ENCODE measurements around the gene MAML1.
"Not testable (repeated sequence)": the region's sequence is repeated elsewhere in the genome, so short reads cannot be mapped to it uniquely, and the experiment has no call there.

MAML1 gene, protein sequence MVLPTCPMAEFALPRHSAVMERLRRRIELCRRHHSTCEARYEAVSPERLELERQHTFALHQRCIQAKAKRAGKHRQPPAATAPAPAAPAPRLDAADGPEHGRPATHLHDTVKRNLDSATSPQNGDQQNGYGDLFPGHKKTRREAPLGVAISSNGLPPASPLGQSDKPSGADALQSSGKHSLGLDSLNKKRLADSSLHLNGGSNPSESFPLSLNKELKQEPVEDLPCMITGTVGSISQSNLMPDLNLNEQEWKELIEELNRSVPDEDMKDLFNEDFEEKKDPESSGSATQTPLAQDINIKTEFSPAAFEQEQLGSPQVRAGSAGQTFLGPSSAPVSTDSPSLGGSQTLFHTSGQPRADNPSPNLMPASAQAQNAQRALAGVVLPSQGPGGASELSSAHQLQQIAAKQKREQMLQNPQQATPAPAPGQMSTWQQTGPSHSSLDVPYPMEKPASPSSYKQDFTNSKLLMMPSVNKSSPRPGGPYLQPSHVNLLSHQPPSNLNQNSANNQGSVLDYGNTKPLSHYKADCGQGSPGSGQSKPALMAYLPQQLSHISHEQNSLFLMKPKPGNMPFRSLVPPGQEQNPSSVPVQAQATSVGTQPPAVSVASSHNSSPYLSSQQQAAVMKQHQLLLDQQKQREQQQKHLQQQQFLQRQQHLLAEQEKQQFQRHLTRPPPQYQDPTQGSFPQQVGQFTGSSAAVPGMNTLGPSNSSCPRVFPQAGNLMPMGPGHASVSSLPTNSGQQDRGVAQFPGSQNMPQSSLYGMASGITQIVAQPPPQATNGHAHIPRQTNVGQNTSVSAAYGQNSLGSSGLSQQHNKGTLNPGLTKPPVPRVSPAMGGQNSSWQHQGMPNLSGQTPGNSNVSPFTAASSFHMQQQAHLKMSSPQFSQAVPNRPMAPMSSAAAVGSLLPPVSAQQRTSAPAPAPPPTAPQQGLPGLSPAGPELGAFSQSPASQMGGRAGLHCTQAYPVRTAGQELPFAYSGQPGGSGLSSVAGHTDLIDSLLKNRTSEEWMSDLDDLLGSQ

DNA sequence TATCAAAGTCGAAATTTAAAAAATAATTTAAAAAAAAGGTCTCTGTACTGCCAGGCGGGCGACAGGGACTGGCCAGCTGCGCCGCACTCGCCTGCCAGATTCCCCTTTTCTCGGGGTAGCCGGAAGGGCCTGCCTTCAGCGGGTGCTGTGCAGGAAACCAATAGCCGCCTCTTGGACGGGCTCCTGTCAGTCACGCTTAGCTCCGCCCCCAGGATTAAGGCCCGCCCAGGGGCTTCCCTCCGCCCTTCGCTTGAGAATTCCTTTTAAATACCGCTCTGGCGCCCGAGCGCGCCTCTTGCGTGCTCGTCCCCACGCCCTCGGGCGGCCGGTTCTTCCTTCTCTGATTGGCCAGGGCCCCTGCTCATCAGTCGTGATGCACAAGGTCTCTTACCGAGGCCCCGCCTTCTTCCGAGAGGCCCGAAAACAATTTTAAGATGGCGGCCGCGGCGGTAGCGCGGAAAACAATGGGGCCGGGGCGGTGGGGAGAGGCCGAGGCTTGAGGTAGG lies at the start of gene MAML1:
Gene MAML1 (plus strand): TSS at position 411 of the 506 bp plus-strand sequence. CDS start 291 bp downstream, outside the sequence.
- ATAC-seq (peak; percentile 97), DNase-seq (peak; percentile 99)
- Mint-ChIP-seq H3K27ac (peak within 1 kb of the TSS; percentile 93), H3K9me3 (no peaks in the 10 kb centered on the region), H3K4me3 (peak within 1 kb of the TSS; percentile 95), H3K27me3 (no peaks in the 10 kb centered on the region), H3K4me1 (peaks cover 48% of the 10 kb centered on the region), H3K36me3 (ENCODE audit: low read depth) (peaks cover 55% of the 10 kb centered on the region)

DNA sequence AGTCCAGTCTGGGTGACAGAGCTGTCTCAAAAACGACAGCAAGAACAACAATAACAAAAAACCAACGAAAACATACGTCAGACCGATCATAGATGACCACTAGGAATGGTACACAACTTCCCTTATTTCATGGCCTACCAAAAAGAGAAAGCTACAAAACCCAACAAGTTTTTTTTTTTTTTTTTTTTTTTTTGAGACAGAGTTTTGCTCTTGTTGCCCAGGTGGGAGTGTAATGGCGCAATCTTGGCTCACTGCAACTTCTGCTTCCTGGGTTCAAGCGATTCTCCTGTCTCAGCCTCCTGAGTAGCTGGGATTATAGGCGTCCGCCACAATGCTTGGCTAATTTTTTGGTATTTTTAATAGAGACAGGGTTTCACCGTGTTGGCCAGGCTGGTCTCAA lies 43.4 kb upstream of the MAML1 start:
- not testable (repeated sequence) for H3K27me3 Mint-ChIP-seq; H3K4me3 Mint-ChIP-seq; DNase-seq; ATAC-seq; H3K9me3 Mint-ChIP-seq; H3K36me3 Mint-ChIP-seq (ENCODE audit: low read depth); H3K27ac Mint-ChIP-seq; H3K4me1 Mint-ChIP-seq

DNA sequence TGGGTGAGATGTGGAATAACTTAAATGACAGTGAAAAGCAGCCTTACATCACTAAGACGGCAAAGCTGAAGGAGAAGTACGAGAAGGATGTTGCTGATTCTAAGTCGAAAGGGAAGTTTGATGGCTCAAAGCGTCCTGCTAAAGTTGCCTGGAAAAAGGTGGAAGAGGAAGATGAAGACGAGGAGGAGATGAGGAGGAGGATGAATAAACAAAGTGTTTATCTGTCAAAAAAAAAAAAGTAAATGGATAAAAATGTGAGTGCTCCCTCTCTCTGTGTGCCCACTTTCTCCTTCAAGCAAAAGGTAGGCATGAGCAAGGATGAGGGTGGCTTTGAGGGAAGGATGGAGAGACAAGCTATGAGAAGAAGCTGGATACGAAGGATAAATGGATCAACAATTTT lies 38.1 kb upstream of the MAML1 start:
- ATAC-seq (no peak), DNase-seq (no peak)
- H3K36me3 Mint-ChIP-seq (ENCODE audit: low read depth) = peaks cover 4% of the 10 kb centered on the region
- no peak overlapping the region for H3K27ac Mint-ChIP-seq
- H3K4me1 Mint-ChIP-seq = peaks cover 11% of the 10 kb centered on the region
- H3K9me3 Mint-ChIP-seq = no peaks in the 10 kb centered on the region
- no peaks in the 10 kb centered on the region for H3K27me3 Mint-ChIP-seq
- H3K4me3 Mint-ChIP-seq = no peak overlapping the region

DNA sequence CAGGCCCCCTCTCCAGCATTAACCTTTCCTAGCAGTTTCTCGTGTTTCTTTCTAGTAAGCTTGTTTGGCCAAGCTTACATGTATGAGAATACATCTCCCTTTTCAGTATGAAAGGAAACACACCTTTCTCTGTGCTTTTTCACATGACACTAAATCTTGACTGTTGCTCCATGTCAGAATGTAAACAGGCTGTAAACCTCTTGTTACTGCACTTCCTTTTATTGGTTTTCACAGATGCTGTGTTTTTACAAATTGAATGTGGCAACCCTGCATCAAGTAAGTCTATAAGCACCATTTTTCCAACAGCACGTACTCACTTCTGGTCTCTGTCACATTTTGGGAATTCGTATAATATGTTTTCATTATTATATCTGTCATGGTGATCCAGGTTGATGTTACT lies 36.0 kb upstream of the MAML1 start:
- Mint-ChIP-seq H3K9me3 (no peaks in the 10 kb centered on the region), H3K4me3 (peak overlapping the region; percentile 94), H3K27me3 (no peaks in the 10 kb centered on the region), H3K4me1 (peaks cover 27% of the 10 kb centered on the region), H3K36me3 (ENCODE audit: low read depth) (peaks cover 23% of the 10 kb centered on the region), H3K27ac (no peak overlapping the region)
- ATAC-seq (no peak), DNase-seq (no peak)

DNA sequence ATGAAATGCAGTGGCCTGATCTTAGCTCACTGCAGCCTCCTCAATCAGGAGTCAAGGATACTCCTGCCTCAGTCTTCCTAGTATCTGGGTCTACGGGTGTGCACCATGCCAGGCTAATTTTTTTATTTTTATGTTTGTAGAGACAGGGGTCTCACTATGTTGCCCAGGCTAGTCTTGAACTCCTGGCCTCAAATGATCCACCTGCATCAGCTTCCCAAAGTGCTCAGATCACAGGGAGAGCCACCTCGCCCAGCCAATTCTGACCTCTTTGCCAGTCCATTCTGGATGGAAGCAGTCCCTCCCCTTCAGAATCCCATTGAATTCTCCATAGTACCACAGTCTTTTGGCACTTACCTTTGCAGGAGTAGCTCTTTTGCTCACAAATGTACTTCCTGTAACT lies 35.5 kb upstream of the MAML1 start:
- no peak for ATAC-seq
- peaks cover 26% of the 10 kb centered on the region for H3K36me3 Mint-ChIP-seq (ENCODE audit: low read depth)
- no peaks in the 10 kb centered on the region for H3K27me3 Mint-ChIP-seq
- no peaks in the 10 kb centered on the region for H3K9me3 Mint-ChIP-seq
- peaks cover 29% of the 10 kb centered on the region for H3K4me1 Mint-ChIP-seq
- H3K4me3 Mint-ChIP-seq = peak overlapping the region; percentile 94
- no peak for DNase-seq
- H3K27ac Mint-ChIP-seq = peak overlapping the region; percentile 99

DNA sequence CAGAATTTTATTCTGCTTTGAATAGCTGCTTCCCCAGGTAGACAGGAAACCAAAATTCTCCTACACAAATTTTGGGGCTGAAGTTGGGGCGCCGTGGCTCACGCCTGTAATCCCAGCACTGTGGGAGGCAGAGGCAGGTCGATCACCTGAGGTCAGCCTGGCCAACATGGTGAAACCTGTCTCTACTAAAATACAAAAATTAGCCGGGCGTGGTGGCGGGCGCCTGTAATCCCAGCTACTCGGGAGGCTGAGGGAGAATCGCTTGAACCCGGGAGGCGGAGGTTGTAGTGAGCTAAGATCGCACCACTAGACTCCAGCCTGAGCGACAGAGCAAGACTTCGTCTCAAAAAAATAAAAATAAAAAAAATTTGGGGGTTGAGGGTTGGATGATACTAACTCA lies 35.1 kb upstream of the MAML1 start:
- not testable (repeated sequence) for H3K9me3 Mint-ChIP-seq, ATAC-seq

DNA sequence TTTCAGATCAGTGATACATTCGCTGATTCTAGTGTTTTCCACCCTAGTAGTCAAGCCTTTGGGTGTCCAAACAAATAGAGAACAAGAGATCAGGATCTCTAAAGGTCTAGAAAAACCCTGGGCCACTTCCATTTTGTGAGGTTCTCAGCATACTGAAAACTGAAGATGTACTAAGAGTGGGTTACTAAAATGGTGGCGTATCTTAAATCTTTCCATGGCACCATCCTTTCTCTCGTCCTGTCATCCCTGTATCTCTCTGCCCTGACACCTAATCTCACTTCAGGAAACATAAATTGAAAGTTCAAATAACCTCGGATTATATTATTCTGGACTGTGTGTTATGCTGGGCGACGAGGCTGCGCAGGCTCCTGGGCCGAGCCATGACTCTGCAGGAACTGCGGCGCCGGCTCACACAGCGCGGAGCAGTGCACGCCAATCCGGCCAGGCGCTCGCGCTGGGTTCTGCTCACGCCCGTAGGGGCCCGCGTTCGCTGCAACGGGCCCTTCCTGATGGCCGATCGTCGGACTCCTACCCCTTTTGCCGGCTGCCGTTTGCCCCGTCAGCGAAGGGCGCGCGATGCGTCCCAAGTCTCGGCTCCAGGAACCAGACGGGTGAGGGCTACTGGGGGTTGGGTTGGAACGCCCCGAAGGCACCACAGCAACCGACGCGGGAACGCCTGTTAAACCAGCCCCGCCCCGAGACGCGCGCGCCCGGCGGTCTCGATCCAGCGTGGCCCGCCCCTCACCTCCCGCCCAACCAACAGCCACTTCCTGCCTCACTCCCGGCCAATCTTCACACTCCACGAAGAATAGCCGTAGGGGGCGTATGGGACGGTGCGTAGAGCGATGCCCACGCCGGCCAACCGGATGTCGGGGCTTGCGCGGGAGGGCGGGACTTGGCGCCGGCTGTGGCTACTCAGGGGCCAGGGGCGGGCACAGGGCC lies 34.4 kb upstream of the MAML1 start:
- H3K27me3 Mint-ChIP-seq = no peaks in the 10 kb centered on the region
- peaks cover 38% of the 10 kb centered on the region for H3K36me3 Mint-ChIP-seq (ENCODE audit: low read depth)
- peaks cover 41% of the 10 kb centered on the region for H3K4me1 Mint-ChIP-seq

More for the DNA sequence above, 35.1 kb upstream of the MAML1 start:
- Mint-ChIP-seq H3K4me3 (peak overlapping the region; percentile 94), H3K27ac (peak overlapping the region; percentile 99), H3K4me1 (peaks cover 34% of the 10 kb centered on the region), H3K36me3 (ENCODE audit: low read depth) (peaks cover 30% of the 10 kb centered on the region)
- H3K27me3 Mint-ChIP-seq, DNase-seq: not testable (repeated sequence)

DNA sequence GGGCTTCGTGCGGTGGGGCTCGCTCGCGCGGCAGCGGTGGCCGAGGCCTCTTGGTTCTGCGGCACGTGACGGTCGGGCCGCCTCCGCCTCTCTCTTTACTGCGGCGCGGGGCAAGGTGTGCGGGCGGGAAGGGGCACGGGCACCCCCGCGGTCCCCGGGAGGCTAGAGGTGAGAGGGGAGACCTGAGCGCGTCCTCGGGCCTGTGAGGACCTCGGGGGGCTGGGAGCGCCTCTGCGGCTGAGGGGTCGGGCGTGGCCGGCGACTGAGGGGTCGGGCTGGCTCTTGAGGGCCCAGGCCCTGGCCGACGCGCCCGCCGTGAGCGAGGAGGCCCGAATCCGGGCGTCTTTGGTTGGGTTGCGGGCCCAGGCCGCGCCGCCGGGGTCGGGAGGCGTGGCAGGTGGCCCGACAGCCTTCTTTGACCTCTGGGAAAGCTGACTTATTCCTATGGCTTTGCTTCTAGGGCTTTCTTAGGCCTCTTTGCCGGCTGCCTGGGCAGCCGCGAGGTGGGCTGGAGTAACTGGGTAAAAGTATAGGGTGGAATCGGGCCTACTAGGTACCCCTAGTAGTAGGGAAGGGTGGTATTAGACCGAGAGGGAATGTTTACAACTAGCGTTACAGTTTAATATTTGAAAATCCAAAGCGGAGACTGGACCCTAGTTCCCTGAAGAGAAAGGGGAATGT lies 33.5 kb upstream of the MAML1 start, which contains the start of gene CANX:
Gene CANX (plus strand): TSS at position 33 of the 681 bp plus-strand sequence. CDS start 6,715 bp downstream, outside the sequence.
- DNase-seq (no peak), ATAC-seq (no peak)
- no peaks in the 10 kb centered on the region for H3K27me3 Mint-ChIP-seq
- no peaks in the 10 kb centered on the region for H3K9me3 Mint-ChIP-seq
- peak within 1 kb of the TSS; percentile 99 for H3K27ac Mint-ChIP-seq
- H3K4me1 Mint-ChIP-seq = peaks cover 49% of the 10 kb centered on the region
- peaks cover 46% of the 10 kb centered on the region for H3K36me3 Mint-ChIP-seq (ENCODE audit: low read depth)
- H3K4me3 Mint-ChIP-seq = peak within 1 kb of the TSS; percentile 94

More for the DNA sequence above, 34.4 kb upstream of the MAML1 start:
- Mint-ChIP-seq H3K27ac (peak overlapping the region; percentile 99), H3K4me3 (peak overlapping the region; percentile 94), H3K9me3 (no peaks in the 10 kb centered on the region)
- DNase-seq (peak; percentile 99), ATAC-seq (peak; percentile 94)

DNA sequence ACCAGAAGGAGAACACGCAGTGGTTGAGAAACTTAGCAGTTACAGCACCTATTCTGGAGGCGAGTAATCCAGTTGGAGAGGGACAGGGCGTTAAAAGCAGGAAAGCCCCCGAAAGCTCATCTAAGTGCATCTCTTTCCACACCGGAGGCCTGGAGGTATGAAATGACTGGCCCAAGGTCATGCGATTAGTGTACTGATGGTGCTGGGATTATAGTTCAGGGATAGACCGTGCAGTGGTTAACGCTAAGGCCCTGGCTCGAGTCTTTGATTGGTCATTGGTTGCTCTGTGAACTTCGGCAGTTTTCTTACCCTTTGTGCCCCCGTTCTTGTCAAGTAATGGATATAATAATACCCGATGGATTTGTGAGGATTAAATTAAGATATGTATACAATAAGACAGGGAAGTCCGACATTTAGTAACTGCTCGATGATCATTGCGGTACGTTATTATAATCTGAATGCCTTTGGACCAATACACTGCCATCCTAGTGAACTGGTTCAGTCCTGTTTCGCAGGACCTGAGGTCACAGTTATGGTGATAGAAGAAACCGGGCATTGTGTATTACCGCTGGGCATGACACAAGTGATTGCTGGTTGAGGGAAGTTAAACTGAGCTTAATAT lies 32.9 kb upstream of the MAML1 start:
- peak overlapping the region; percentile 94 for H3K4me3 Mint-ChIP-seq
- no peaks in the 10 kb centered on the region for H3K9me3 Mint-ChIP-seq
- DNase-seq (peak; percentile 53), ATAC-seq (peak; percentile 25)
- no peaks in the 10 kb centered on the region for H3K27me3 Mint-ChIP-seq
- H3K36me3 Mint-ChIP-seq (ENCODE audit: low read depth) = peaks cover 48% of the 10 kb centered on the region
- H3K4me1 Mint-ChIP-seq = peaks cover 49% of the 10 kb centered on the region
- peak overlapping the region; percentile 99 for H3K27ac Mint-ChIP-seq

DNA sequence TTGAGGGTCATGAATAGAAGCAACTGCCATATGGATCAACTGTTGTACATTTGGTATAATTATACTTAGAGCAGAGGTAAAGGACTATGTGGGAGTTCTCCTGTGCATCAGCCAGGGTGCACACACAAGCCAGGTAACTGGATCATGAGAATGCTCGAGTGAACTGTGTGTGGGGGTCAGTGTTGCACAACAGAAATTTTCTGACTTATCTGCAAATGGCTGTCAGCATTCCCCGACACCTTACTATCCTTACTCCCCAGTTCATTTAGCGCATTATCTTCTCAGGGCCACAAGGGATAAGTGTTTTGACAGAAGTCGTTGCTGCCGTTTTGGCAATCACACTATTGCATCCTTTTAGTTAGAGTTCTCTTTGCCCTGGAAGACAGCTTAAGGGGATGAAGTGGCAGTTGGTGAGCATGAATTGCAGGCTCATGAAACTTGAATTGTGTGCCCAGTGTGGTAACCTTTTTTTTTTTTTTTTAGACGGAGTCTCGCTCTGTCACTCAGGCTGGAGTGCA lies 32.2 kb upstream of the MAML1 start:
- peak overlapping the region; percentile 94 for H3K4me3 Mint-ChIP-seq
- peaks cover 52% of the 10 kb centered on the region for H3K36me3 Mint-ChIP-seq (ENCODE audit: low read depth)
- H3K9me3 Mint-ChIP-seq = no peaks in the 10 kb centered on the region
- peaks cover 52% of the 10 kb centered on the region for H3K4me1 Mint-ChIP-seq
- ATAC-seq (no peak), DNase-seq (no peak)
- no peaks in the 10 kb centered on the region for H3K27me3 Mint-ChIP-seq
- H3K27ac Mint-ChIP-seq = peak overlapping the region; percentile 99

DNA sequence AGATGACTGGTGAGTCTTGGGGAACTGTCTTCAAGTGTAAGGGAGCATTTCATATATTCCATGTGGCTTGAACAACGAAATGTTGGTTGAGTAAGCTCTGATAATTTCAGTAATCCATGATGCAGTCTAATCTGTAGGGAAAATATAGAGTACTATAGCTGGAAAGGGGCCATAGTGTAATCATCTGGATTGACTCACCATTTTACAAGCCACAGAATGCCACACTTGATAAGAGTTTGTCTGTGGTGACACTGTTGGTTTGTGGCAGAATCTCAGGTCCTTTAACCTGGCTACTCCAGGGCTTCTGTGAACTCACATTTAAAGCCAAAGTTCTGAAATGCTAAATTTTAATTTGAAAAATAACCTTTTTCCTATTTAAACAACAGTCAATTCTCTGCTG lies 16.3 kb upstream of the MAML1 start:
- Mint-ChIP-seq H3K4me3 (no peak overlapping the region), H3K9me3 (no peaks in the 10 kb centered on the region), H3K4me1 (peaks cover 16% of the 10 kb centered on the region), H3K36me3 (ENCODE audit: low read depth) (peaks cover 57% of the 10 kb centered on the region), H3K27ac (peak overlapping the region; percentile 70), H3K27me3 (no peaks in the 10 kb centered on the region)
- ATAC-seq (peak; percentile 54), DNase-seq (no peak)

DNA sequence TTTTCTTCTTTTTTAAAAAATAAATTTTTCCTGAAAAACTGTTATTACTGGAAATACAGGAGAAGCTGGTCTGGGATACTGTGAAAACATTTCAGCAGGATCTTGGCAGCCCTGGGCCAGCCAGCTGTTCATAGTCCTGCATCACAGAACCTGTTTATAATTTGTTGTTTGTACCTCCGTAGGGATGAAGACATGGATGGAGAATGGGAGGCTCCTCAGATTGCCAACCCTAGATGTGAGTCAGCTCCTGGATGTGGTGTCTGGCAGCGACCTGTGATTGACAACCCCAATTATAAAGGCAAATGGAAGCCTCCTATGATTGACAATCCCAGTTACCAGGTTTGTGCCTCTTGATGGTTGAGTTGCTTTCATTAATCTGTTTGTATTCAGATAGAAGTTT lies 12.4 kb upstream of the MAML1 start:
- no peak overlapping the region for H3K4me3 Mint-ChIP-seq
- H3K27me3 Mint-ChIP-seq = no peaks in the 10 kb centered on the region
- H3K36me3 Mint-ChIP-seq (ENCODE audit: low read depth) = peaks cover 70% of the 10 kb centered on the region
- H3K9me3 Mint-ChIP-seq = no peaks in the 10 kb centered on the region
- H3K27ac Mint-ChIP-seq = no peak overlapping the region
- ATAC-seq (no peak), DNase-seq (no peak)
- peaks cover 18% of the 10 kb centered on the region for H3K4me1 Mint-ChIP-seq

Measured in activated naive CD8-positive, alpha-beta T cell treated with anti-CD3 and anti-CD28 coated beads, Interleukin-2, amount 50 U/mL, for 24 hours (primary cell).